Right hindlimb (tissue), 1 donor: Measurements from ENCODE around the gene PSG11.
"Not testable (repeated sequence)": the region's sequence is repeated elsewhere in the genome, so short reads cannot be mapped to it uniquely, and the experiment has no call there.

ENCODE experiments used
- DNase-seq: peaks from one replicate; pipeline ENCODE4 v3.0.0-alpha.2; 2018

The PSG11 gene

GRCh38 chr19:43026369-43026768, at the start of gene PSG11:
TSS of gene PSG11 (minus strand) at chr19:43026469. CDS start at chr19:43026372, 97 bp downstream.
- DNase-seq = not testable (repeated sequence)

- DNase-seq = not testable (repeated sequence)
Observed at GRCh38 chr19:43062418-43062817, 36.1 kb upstream of the PSG11 start.

GRCh38 chr19:43061326-43061725, 35.1 kb upstream of the PSG11 start:
- not testable (repeated sequence) for DNase-seq

DNA sequence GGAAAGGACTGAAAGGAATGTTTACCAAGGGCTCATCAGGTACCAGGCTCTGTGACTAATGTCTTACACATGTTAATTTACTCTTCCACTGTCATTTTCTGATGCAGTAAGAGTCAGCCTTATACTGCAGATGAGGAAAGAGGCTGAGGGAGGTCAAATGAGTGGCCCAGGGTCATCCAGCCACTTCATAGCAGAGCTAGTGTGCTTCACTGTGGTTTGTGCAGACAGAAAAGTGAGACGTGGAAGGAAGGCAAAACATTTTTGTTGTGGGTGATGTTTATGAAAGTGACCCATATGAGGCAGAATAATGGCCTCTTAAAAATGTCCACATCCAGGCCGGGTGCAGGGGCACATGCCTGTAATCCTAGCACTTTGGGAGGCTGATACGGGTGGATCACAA, 34.0 kb upstream of the PSG11 start:
- not testable (repeated sequence) for DNase-seq

DNA sequence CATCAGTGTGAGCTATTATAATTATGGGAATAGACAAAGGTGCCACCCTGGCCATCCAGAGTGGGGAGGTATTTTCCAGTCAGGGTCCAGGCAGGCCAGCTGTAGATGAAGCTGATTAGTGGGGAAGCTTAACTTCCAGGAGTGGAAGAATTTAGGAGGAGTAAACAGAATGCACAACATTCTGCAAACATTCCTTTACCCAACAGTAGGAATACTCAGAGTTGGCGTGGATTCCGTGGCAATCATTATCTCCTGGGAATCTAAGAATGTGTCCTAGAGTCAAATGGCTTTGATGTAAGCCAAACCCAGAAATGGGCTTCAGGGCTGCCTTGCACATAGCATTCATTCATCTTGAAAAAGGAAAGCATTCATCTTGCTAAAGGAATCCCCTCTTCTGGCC, 33.2 kb upstream of the PSG11 start:
- not testable (repeated sequence) for DNase-seq

- not testable (repeated sequence) for DNase-seq
Observed at GRCh38 chr19:43058440-43058839, 32.2 kb upstream of the PSG11 start.

GRCh38 chr19:43047966-43048365, 21.7 kb upstream of the PSG11 start:
- DNase-seq = not testable (repeated sequence)

GRCh38 chr19:43046578-43046977, 20.3 kb upstream of the PSG11 start:
- DNase-seq = not testable (repeated sequence)

GRCh38 chr19:43043492-43044180, 17.4 kb upstream of the PSG11 start:
- not testable (repeated sequence) for DNase-seq

DNA sequence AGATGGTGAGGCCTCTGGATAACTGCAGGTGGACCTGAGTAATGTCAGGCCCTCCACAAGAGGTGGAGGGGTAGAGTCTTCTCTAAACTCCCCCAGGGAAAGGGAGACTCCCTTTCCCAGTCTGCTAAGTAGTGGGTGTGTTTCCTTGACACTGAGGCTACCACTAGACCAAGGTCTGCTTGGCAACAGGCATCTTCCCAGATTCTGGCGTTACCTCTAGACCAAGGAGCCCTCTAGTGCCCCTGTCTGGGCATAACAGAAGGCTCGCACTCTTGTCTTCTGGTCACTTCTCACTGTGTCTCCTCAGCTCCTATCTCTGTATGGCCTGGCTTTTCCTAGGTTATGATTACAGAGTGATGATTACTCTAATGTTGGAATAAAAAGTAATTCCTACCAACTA, 5.4 kb upstream of the PSG11 start:
- not testable (repeated sequence) for DNase-seq

GRCh38 chr19:43028866-43029265, 2.6 kb upstream of the PSG11 start:
- no peak for DNase-seq

DNA sequence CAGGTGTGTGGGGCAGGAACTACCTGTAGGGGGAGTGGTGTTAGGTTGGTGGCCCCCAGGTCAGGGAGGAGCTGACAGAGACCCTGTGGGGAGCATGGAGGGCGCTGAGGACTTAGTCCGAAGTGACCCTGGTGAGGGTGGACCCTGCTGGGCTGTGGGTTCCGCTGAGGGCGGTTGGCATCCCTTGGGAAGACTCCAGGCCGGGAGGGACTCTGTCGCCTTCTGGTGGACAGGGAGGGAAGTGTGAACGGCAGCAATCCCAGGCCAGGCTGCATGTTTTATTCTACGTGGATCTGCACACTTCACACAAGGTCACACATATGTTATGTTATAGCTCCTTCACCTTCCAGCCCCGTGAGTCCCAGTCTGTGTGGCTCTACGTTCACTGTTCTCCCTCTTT, 1.7 kb upstream of the PSG11 start:
- not testable (repeated sequence) for DNase-seq

DNA sequence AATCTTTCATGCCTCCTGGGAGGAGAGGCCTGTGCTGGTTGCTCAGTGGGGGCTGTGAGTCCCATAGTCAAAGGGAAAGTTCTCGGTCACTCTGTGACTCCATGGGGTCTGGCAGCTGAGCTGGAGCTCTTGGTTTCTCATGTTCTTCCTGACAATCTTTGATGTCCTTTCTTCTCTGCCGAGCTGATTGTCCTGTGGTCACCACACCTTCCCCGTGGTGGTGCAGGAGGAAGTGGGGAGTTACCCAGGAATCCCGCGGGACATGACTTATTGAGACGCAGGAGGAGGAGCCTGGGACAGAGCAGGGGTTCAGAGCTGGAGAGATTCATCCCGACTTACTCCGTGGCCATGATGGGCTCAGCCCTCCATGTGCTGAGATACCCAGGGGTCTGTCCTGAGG, 792 bp upstream of the PSG11 start:
- DNase-seq = not testable (repeated sequence)

GRCh38 chr19:43022098-43022497, 4.2 kb downstream of the PSG11 start:
- not testable (repeated sequence) for DNase-seq

- not testable (repeated sequence) for DNase-seq
Observed at GRCh38 chr19:43021629-43022028, 4.6 kb downstream of the PSG11 start.

GRCh38 chr19:43019588-43019987, 6.7 kb downstream of the PSG11 start:
- not testable (repeated sequence) for DNase-seq

DNA sequence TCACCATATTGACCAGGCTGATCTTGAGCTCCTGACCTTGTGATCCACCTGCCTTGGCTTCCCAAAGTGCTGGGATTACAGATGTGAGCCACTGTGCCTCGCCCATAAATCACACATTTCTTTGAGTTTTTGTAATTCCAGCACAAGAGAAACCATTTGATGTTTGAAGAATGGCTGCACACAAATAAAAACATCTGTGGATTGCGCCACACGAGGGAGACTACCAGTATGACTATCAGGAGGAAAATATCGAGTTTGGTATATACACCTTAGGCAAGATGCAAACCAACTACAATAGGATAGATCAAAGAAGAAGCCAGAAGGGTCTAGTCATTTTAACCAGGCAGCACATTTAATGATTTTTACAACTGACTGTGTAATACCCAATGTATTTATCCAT, 20.4 kb downstream of the PSG11 start:
- not testable (repeated sequence) for DNase-seq

DNA sequence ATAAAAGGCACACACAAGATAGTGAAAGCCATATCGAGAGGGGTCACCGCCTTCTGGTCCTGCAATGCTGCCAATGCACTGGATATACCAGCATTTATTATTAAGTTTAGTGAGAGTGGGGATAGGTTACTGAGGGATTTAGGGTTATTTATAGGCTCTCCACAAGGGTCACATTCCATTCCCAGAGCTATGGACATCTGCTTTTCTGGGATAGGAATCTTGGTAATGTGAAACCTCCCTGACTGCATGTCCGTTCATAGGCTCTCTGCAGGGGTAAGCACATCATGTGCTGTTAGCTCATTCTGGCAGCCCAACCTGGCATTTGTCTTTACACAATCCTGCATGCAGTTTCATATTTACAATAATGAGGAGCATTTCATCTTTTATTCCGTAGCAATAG, 21.4 kb downstream of the PSG11 start:
- DNase-seq = not testable (repeated sequence)

DNA sequence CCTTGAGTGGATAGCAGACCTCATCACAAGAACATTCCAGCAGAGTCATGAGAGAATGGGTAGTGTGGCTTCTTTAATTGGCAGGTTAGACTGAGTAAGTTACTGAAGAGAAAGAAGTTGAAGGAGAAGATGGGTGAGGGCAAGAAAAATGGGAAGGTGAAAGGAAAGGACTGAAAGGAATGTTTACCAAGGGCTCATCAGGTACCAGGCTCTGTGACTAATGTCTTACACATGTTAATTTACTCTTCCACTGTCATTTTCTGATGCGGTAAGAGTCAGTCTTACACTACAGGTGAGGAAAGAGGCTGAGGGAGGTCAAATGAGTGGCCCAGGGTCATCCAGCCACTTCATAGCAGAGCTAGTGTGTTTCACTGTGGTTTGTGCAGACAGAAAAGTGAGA, 22.6 kb downstream of the PSG11 start:
- DNase-seq = not testable (repeated sequence)

DNA sequence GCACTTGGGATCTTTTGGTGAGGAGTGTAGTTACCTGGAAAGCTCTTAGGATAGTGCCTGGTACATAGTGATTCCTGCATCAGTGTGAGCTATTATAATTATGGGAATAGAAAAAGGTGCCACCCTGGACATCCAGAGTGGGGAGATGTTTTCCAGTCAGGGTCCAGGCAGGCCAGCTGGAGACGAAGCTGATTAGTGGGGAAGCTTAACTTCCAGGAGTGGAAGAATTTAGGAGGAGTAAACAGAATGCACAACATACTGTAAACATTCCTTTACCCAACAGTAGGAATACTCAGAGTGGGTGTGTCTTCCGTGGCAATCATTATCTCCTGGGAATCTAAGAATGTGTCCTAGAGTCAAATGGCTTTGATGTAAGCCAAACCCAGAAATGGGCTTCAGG, 23.3 kb downstream of the PSG11 start:
- not testable (repeated sequence) for DNase-seq

- DNase-seq = not testable (repeated sequence)
Observed at GRCh38 chr19:42996161-42996560, 30.1 kb downstream of the PSG11 start.

- not testable (repeated sequence) for DNase-seq
Observed at GRCh38 chr19:42992029-42992604, 34.2 kb downstream of the PSG11 start.

- no peak for DNase-seq
Observed at GRCh38 chr19:42989851-42990250, 36.4 kb downstream of the PSG11 start.

GRCh38 chr19:42989186-42989585, 37.1 kb downstream of the PSG11 start:
- DNase-seq = not testable (repeated sequence)
